Measurements from ENCODE around the gene SURF1. TPM values are rescaled to one million over a fixed set of nuclear protein-coding genes. Genes with fewer than 3 reads are reported as not detected.

SURF1 gene
- total RNA-seq, 4 donors from 2014 or later, result 13.0 to 34.7 (median 24.4) TPM

DNA sequence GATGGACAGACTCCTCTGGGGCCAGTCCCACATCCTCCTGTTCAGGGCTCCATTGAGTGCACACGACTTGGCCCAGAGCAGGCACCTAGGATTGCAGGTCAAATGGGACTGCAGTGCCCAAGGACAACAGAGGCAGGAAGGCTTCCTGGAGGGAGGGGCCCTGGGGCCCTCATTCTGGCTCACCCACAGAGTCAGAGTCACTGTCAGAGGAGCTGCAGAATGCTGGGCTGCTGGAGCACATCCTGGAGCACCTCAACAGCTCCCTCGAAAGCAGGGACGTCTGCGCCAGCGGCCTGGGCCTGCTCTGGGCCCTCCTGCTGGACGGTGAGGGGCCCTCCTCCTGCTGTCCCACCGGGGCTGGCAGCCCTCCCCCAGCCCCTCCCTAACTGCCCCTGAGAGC, 46.4 kb upstream of the SURF1 start:
- intact Hi-C loops (cut with DNase I; ENCODE audit: low total_unique reads), result no loop called here

DNA sequence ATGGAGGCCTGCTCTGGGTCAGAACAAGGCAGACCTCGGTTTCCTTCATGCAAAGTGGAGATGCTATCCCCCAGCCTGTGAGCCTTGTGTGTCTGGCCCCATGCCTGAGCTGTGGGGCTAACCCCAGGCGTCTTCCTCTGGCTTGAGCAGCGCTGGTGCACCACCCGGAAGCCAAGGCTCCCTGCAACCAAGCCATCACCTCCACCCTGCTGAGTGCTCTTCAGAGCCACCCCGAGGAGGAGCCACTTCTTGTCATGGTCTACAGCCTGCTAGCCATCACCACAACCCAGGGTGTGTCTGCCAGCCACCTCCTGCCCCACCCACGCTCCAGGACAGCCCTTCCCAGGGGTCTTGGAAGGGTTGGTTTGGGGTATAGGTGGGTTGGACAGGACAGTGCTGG, 45.3 kb upstream of the SURF1 start:
- no peaks in the 10 kb centered on the region for H3K36me3 ChIP-seq
- no peak overlapping the region for H3K4me3 ChIP-seq
- H3K27ac ChIP-seq, result no peak overlapping the region
- no peaks in the 10 kb centered on the region for H3K4me1 ChIP-seq
- TF ChIP-seq POLR2A (IDR thresholded peaks at IDR 0.05), result no peak
- TF ChIP-seq, protein P1, sequence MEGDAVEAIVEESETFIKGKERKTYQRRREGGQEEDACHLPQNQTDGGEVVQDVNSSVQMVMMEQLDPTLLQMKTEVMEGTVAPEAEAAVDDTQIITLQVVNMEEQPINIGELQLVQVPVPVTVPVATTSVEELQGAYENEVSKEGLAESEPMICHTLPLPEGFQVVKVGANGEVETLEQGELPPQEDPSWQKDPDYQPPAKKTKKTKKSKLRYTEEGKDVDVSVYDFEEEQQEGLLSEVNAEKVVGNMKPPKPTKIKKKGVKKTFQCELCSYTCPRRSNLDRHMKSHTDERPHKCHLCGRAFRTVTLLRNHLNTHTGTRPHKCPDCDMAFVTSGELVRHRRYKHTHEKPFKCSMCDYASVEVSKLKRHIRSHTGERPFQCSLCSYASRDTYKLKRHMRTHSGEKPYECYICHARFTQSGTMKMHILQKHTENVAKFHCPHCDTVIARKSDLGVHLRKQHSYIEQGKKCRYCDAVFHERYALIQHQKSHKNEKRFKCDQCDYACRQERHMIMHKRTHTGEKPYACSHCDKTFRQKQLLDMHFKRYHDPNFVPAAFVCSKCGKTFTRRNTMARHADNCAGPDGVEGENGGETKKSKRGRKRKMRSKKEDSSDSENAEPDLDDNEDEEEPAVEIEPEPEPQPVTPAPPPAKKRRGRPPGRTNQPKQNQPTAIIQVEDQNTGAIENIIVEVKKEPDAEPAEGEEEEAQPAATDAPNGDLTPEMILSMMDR (IDR thresholded peaks at IDR 0.05), result no peak
- H3K27me3 ChIP-seq, result no peaks in the 10 kb centered on the region
- no peaks in the 10 kb centered on the region for H3K9me3 ChIP-seq
- intact Hi-C loops (cut with DNase I; ENCODE audit: low total_unique reads), result no loop called here
- DNase-seq, result no peak

More for the DNA sequence above, 46.4 kb upstream of the SURF1 start:
- no peaks in the 10 kb centered on the region for H3K36me3 ChIP-seq
- H3K4me3 ChIP-seq, result no peak overlapping the region
- H3K27me3 ChIP-seq, result no peaks in the 10 kb centered on the region
- H3K4me1 ChIP-seq, result no peaks in the 10 kb centered on the region
- no peak overlapping the region for H3K27ac ChIP-seq
- DNase-seq, result no peak
- TF ChIP-seq, protein P1 (IDR thresholded peaks at IDR 0.05), result no peak
- TF ChIP-seq POLR2A (IDR thresholded peaks at IDR 0.05), result no peak
- H3K9me3 ChIP-seq, result no peaks in the 10 kb centered on the region

DNA sequence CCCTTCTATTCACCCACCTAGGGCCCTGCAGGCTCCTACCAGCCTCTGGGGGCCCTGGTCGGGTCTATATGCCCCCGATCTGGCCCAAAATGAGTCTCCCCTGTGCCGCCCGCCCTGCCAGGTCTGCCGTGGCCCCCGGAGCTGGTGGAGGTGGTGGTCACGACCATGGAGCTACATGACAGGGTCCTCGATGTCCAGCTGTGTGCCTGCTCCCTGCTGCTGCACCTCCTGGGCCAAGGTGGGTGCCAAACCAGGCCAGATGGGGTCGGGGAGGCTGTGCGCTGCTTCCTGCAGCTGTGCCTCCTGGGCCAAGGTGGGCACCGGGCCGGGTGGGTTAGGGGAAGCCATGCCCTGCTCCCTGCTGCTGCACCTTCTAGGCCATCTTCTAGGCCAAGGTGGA, 44.0 kb upstream of the SURF1 start:
- intact Hi-C loops (cut with DNase I; ENCODE audit: low total_unique reads), result no loop called here
- Histone ChIP-seq H3K4me1 (no peaks in the 10 kb centered on the region), H3K36me3 (no peaks in the 10 kb centered on the region), H3K27me3 (no peaks in the 10 kb centered on the region), H3K9me3 (no peaks in the 10 kb centered on the region), H3K27ac (no peak overlapping the region), H3K4me3 (no peak overlapping the region)
- DNase-seq, result no peak
- no peak for TF ChIP-seq POLR2A (IDR thresholded peaks at IDR 0.05)
- TF ChIP-seq, protein P1 (IDR thresholded peaks at IDR 0.05), result no peak

DNA sequence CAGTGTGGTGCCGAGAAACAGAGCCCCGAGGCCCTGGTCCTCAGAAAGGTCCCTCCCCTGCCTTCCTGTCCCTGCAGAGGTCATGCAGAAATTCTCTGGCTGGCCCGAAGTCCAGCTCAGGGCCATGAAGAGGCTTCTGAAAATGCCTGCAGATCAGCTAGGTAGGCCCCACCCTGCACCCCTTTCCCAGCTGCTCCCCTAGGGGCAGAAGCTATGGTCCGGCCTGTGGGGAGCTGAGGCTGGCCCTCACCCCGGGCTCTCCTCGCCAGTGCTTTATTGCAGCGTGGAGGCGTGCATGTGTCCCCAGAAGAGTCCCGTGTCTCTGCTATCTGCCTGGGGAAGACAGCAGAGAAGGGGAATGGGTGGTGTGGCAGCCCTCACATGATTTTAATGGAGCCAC, 41.6 kb upstream of the SURF1 start:
- intact Hi-C loops (cut with DNase I; ENCODE audit: low total_unique reads), result no loop called here
- no peak for TF ChIP-seq POLR2A (IDR thresholded peaks at IDR 0.05)
- TF ChIP-seq, protein P1 (IDR thresholded peaks at IDR 0.05), result no peak

DNA sequence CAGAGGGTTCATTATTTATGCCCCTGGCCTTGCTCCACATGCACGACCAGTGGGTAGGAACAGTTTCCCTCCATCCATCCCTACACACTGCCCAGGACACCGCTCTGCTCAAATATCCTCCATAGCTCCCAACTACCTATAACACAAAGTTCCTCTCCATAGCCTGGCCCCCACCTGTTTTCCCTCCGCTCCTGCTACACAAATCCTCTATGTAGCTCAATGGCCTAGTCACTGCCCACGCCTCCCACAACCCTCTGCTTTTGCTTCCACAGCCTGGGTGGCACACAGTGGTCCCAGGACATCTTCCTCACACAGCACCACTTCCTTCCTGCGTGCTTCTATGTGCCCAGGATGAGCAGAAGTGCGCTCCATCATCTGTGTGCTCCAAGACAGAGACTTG, 41.1 kb upstream of the SURF1 start:
- Histone ChIP-seq H3K27ac (no peak overlapping the region), H3K27me3 (no peaks in the 10 kb centered on the region), H3K4me1 (no peaks in the 10 kb centered on the region), H3K4me3 (no peak overlapping the region), H3K9me3 (no peaks in the 10 kb centered on the region), H3K36me3 (no peaks in the 10 kb centered on the region)
- no peak for TF ChIP-seq POLR2A (IDR thresholded peaks at IDR 0.05)
- TF ChIP-seq, protein P1 (IDR thresholded peaks at IDR 0.05), result no peak
- no peak for DNase-seq
- intact Hi-C loops (cut with DNase I; ENCODE audit: low total_unique reads), result no loop called here

More for the DNA sequence above, 41.6 kb upstream of the SURF1 start:
- Histone ChIP-seq H3K36me3 (no peaks in the 10 kb centered on the region), H3K4me1 (no peaks in the 10 kb centered on the region), H3K27me3 (no peaks in the 10 kb centered on the region), H3K27ac (no peak overlapping the region), H3K9me3 (no peaks in the 10 kb centered on the region), H3K4me3 (no peak overlapping the region)
- DNase-seq, result no peak
